Esophagus squamous epithelium (tissue), 5 donors: ENCODE measurements around the gene PRC1. TPM values are rescaled to one million over a fixed set of nuclear protein-coding genes. Genes with fewer than 3 reads are reported as not detected.

Experiments used
- DNase-seq: peaks from one replicate; lab custom pipeline; 2025; lab: John Stamatoyannopoulos, UW
- H3K27ac ChIP-seq, 4 donors: fragments of 200-600 bp; sonication (generic); one replicate each; pipeline ENCODE4 v1.5.1; 2016 to 2019; ENCODE audit warnings: mild to moderate bottlenecking in 1 of 4
- H3K27me3 ChIP-seq, 4 donors: fragments of 200-600 bp; sonication (generic); 1 replicate in 3 of 4; 2 replicates in 1 of 4; pipeline versions ENCODE4 v1.5.1 to v1.6.0; 2017 to 2021; ENCODE audit warnings: antibody characterized with exemption in 1 of 4
- H3K36me3 ChIP-seq, 3 donors: fragments of 200-600 bp; sonication (generic); one replicate each; pipeline ENCODE4 v1.5.1; 2016 to 2019
- H3K4me1 ChIP-seq, 3 donors: fragments of 200-600 bp; sonication (generic); one replicate each; pipeline ENCODE4 v1.5.1; 2017 to 2019
- H3K4me3 ChIP-seq, 4 donors: fragments of 200-600 bp; sonication (generic); 1 replicate in 3 of 4; 2 replicates in 1 of 4; pipeline ENCODE4 v1.5.1; 2016 to 2019; ENCODE audit warnings: mild to moderate bottlenecking in 2 of 4, moderate library complexity in 1 of 4
- H3K9me3 ChIP-seq, 3 donors: fragments of 200-600 bp; sonication (generic); one replicate each; pipeline ENCODE4 v1.5.1; 2016 to 2019
- CTCF ChIP-seq, 6 experiments: fragments of 450-650 bp in 4 of 6; fragments of 200-600 bp in 2 of 6; sonication (generic) in 2 of 6; IDR thresholded peaks; one replicate each; pipeline ENCODE4 v1.5.1; 2016 to 2019; ENCODE audit warnings: antibody characterized with exemption in 6 of 6, mild to moderate bottlenecking in 4 of 6, moderate library complexity in 4 of 6
- POLR2A ChIP-seq, 4 donors: fragments of 450-650 bp; IDR thresholded peaks; one replicate each; pipeline ENCODE4 v1.6.1; 2017; ENCODE audit warnings: antibody characterized with exemption in 4 of 4, mild to moderate bottlenecking in 4 of 4, moderate library complexity in 3 of 4
- WGBS, 2 donors: methylation state at CpG; one replicate each; pipeline ENCODE4 v1.1.5; 2018; 5-methylcytosine and 5-hydroxymethylcytosine counted together
- intact Hi-C: fragments of 100-400 bp; cut with DNase I; formaldehyde crosslinking; loops from one replicate; pipeline ENCODE4 v1.15.0; 2022
- total RNA-seq, 4 donors: library from RNA; depleted of rRNA; stranded (reverse); fragments of >200 nt; gene quantifications; one replicate each; pipeline ENCODE4 v1.1.0, GENCODE V29; 2016
- donor health status: DM: yes; HTN: yes; CAD: no.

Gene PRC1
- total RNA-seq, 4 donors from 2014 or later = 49.6 to 100 (median 58.4) TPM

- H3K9me3 ChIP-seq = no peaks in the 10 kb centered on the region
- intact Hi-C loops = no loop called here
- H3K36me3 ChIP-seq = peaks cover 0 to 82% (median 6%) of the 10 kb centered on the region in 3 donors
- H3K4me3 ChIP-seq = no peak overlapping the region
- peaks cover 0 to 10% (median 0%) of the 10 kb centered on the region in 3 donors for H3K4me1 ChIP-seq
- TF ChIP-seq CTCF (IDR thresholded peaks at IDR 0.05) (no peak), POLR2A (IDR thresholded peaks at IDR 0.05) (no peak)
- DNase-seq = no peak
- H3K27ac ChIP-seq = no peak overlapping the region
- no peaks in the 10 kb centered on the region for H3K27me3 ChIP-seq
- 81 to 94% methylated on average over 5 of the region's 5 CpGs for WGBS, 2 donors
Measured at GRCh38 chr15:90972133-90972532, 22.2 kb downstream of the PRC1 start.

- H3K9me3 ChIP-seq = no peaks in the 10 kb centered on the region
- 93 to 96% methylated on average over 7 of the region's 7 CpGs for WGBS, 2 donors
- H3K4me3 ChIP-seq = no peak overlapping the region
- H3K4me1 ChIP-seq = peaks cover 0 to 10% (median 0%) of the 10 kb centered on the region in 3 donors
- H3K36me3 ChIP-seq = peaks cover 0 to 88% (median 6%) of the 10 kb centered on the region in 3 donors
- TF ChIP-seq POLR2A (IDR thresholded peaks at IDR 0.05) (no peak), CTCF (IDR thresholded peaks at IDR 0.05) (no peak)
- no peak overlapping the region for H3K27ac ChIP-seq
- no peaks in the 10 kb centered on the region for H3K27me3 ChIP-seq
- no peak for DNase-seq
- intact Hi-C loops = no loop called here
Measured at GRCh38 chr15:90970274-90970673, 24.1 kb downstream of the PRC1 start.

- Histone ChIP-seq H3K4me1 (peaks cover 0 to 10% (median 0%) of the 10 kb centered on the region in 3 donors), H3K36me3 (peaks cover 0 to 82% (median 6%) of the 10 kb centered on the region in 3 donors), H3K9me3 (no peaks in the 10 kb centered on the region), H3K27ac (no peak overlapping the region), H3K4me3 (no peak overlapping the region), H3K27me3 (no peaks in the 10 kb centered on the region)
- intact Hi-C loops = loop anchor here (10.0 kb wide), 1 partner anchor 56 kb away; the partner anchor contains the start of gene VPS33B
- DNase-seq = no peak
- 73 to 95% methylated on average over 1 of the region's 1 CpG for WGBS, 2 donors
- no peak for TF ChIP-seq CTCF (IDR thresholded peaks at IDR 0.05)
- TF ChIP-seq POLR2A (IDR thresholded peaks at IDR 0.05) = no peak
Measured at GRCh38 chr15:90968434-90968833, 25.9 kb downstream of the PRC1 start.

GRCh38 chr15:90967206-90967605 lies 27.1 kb downstream of the PRC1 start:
- TF ChIP-seq POLR2A (IDR thresholded peaks at IDR 0.05) = no peak
- no peak for TF ChIP-seq CTCF (IDR thresholded peaks at IDR 0.05)
- WGBS, 2 donors = 70 to 73% methylated on average over 5 of the region's 5 CpGs
- Histone ChIP-seq H3K9me3 (no peaks in the 10 kb centered on the region), H3K27ac (no peak overlapping the region), H3K4me3 (no peak overlapping the region), H3K36me3 (peaks cover 0 to 82% (median 6%) of the 10 kb centered on the region in 3 donors), H3K4me1 (peaks cover 0 to 10% (median 0%) of the 10 kb centered on the region in 3 donors), H3K27me3 (no peaks in the 10 kb centered on the region)
- intact Hi-C loops = loop anchor here (10.0 kb wide), 1 partner anchor 58 kb away; the partner anchor contains the start of gene VPS33B
- DNase-seq = no peak

GRCh38 chr15:90966262-90966661 lies 28.1 kb downstream of the PRC1 start:
- Histone ChIP-seq H3K27me3 (no peaks in the 10 kb centered on the region), H3K4me3 (no peak overlapping the region), H3K27ac (no peak overlapping the region), H3K4me1 (peaks cover 0 to 10% (median 0%) of the 10 kb centered on the region in 3 donors), H3K36me3 (peaks cover 0 to 90% (median 6%) of the 10 kb centered on the region in 3 donors), H3K9me3 (no peaks in the 10 kb centered on the region)
- TF ChIP-seq CTCF (IDR thresholded peaks at IDR 0.05) (no peak), POLR2A (IDR thresholded peaks at IDR 0.05) (no peak)
- intact Hi-C loops = loop anchor here (10.0 kb wide), 1 partner anchor 59 kb away; the partner anchor contains the start of gene VPS33B
- 83 to 87% methylated on average over 9 of the region's 9 CpGs for WGBS, 2 donors
- no peak for DNase-seq
